GM21825 (cell line): ENCODE data around the gene RBM19.

Source experiments
- ATAC-seq: cut with Tn5 transposase; IDR thresholded peaks from one replicate; pipeline ENCODE4 v1.9.1; 2021; ENCODE audit warnings: mild to moderate bottlenecking, moderate library complexity; ENCODE audit not compliant: unreplicated experiment

Gene RBM19

DNA sequence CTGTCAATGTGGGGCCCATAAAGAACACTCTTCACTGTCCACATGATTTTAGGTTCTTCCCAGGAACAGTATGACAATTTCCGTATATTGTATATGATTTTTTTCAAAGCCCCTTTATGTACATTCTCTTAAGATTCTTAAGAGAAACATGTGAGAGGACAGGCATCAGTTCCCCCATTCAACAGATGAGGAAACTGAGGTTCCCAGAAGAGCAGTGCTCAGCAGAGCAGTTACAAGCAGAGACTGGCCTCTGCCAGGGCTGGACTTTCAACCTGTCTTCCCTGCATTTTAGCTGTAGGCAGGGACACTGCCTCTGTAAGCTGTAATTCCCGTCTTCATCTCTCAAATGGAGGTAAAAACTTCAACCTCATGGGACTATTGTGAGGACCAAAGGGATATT, 77.7 kb downstream of the RBM19 start:
- no peak for ATAC-seq

- ATAC-seq: no peak
Measured at GRCh38 chr12:113887906-113888305, 78.2 kb downstream of the RBM19 start.

DNA sequence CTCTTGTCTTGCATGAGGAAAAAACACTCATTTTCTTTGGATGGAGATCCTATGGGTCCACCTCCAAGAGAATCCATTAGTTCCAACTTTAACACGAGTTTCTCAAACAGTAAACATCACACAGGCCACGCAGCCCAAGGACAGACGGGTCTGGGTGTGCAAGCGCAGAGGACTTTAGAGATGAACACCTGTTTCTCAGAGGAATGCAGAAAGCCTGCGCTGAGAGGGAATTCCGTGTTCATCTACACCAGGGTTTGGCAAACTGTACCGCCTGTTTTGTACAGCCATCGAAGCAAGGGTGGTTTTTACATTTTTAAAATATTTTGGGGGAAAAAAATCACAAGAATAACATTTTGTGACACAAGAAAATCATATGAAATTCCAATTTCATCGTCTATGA, 79.4 kb downstream of the RBM19 start:
- ATAC-seq: no peak

GRCh38 chr12:113884392-113884791, 81.7 kb downstream of the RBM19 start:
- ATAC-seq: no peak

GRCh38 chr12:113882690-113883089, 83.4 kb downstream of the RBM19 start:
- no peak for ATAC-seq

- no peak for ATAC-seq
Measured at GRCh38 chr12:113880988-113881962, 84.8 kb downstream of the RBM19 start.

DNA sequence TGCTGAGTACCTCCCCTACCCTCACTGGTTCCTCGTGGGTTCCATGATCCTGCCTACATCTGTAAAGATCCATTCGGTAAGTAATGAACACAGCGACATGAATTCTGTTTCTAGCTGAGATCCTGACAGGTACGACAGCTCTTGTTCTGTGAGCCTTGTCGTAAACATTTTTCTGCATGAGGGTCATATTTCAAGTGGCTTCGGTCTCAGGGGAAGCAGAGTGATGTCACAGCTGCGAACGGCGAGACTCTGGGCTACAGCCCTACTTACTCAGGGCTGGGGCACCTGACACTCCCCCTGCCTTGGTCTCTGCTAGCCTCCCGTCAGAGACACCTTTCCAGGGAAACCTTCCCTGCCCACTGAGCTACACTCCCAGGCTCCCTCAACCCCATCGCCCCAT, 85.8 kb downstream of the RBM19 start:
- ATAC-seq: no peak

DNA sequence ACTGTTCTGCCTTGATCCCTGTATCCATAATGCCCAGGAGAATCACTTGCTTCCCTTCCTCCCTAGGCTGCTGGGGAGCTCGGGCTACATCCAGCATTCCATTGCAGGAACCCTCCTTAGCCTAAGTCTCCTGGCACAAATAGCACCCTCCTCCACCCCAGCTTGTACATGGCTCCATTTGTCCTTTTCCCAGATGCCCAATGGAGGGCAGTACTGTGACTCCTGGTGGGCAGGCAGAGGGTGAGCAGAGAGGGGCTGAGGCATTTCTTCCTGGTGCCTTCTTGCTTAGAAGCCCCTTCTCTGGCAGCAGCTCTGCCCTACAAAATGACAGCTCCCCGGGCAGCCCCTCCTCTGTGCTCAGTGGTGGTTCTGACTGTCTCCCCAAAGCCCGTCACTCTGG, 86.5 kb downstream of the RBM19 start:
- no peak for ATAC-seq

DNA sequence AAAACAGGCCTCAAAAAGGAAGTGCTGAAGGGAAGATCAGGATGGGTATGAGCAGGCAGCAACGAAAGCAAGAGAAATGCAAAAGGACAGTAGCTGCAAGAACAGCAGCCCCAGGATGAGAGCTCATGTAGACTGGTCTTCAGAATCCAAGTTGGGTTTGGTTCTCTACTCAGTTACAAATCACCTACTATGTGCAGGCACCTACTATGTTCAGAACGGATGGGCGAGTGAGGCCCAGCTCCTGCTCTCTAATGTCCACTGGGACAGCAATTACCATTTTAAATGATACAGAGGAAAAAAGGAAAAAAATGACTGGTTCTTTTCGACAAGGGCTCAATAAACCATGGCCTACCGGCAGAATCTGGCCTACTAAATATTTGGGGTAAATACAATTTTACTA, 88.5 kb downstream of the RBM19 start:
- no peak for ATAC-seq

GRCh38 chr12:113876160-113876559, 90.0 kb downstream of the RBM19 start:
- no peak for ATAC-seq

DNA sequence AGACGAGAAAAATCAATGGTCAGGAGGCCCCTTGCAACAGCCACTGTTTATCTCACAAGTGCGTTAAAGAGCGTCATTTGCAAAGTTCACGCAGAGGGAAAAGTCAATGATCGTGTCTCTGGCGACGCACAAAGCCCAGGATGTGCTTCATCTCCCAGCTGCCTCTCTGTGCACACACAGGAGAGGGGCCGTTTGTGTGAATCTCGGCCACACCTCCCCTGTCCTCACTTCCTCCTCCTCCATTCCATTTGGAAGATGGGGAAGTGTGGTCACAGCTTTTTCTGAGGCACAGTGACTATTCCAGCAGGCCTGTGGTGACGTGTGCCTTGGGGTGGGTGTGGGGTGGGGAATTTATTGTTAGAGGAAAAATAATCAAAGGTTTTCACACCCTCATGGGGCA, 90.4 kb downstream of the RBM19 start:
- no peak for ATAC-seq

- no peak for ATAC-seq
Measured at GRCh38 chr12:113874999-113875561, 91.0 kb downstream of the RBM19 start.

DNA sequence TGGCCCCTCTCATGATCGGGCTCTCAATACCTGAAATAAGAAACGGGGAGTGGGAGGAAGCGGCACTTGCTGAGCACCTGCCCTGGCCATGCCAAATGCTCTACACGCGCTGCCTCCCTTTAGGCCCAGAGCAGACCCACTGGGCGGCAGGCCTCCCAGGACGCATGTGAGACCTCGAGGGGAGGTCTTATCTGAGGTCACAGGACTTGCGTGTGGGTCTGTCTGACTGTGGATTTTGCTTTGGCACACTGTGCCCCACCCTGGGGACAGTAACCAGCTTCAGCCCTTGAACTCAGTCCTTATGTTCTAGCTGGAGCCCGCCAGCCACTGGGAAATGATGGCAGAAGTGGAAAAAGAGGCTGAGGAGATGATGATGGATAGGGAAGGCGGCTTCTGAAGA, 91.8 kb downstream of the RBM19 start:
- no peak for ATAC-seq

DNA sequence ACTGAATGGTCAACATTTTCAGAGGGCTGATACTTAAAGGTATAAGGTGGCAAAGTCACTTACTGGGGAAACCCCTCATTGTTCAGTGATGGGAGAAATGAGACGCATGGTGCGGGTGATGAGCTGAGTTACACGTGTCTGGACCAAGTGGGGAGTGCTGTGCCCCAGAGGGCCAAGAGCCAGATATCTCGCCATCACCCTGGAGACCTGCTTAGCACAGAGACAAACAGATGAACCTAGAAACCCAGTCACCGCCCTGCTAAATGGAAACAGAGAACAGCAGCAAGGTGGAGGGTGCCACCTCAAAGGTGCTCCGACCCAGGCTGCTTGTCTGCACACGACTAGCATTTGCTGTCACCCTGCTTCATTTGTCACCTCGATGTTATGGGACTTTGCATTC, 92.4 kb downstream of the RBM19 start:
- no peak for ATAC-seq

- no peak for ATAC-seq
Measured at GRCh38 chr12:113870890-113871289, 95.2 kb downstream of the RBM19 start.

- ATAC-seq: no peak
Measured at GRCh38 chr12:113870035-113870434, 96.1 kb downstream of the RBM19 start.

DNA sequence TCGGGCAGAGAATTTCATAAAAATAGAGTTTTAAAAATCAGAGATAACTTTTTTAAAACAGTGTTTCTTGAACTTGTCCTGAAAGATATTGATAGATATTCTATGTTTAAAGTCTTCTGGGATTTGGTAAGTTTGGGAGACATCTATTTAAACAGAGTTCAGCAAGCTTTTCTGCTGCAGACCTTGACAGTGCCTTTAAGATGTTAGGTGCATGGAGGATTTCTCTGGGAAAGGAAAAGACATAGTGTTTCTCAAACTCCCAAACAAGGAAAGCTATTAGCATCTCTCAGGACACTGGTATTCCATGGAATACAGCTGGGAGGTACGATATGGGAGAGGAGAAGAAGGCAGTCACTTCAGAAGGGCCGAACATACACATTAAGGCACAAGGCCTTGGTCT, 97.8 kb downstream of the RBM19 start:
- ATAC-seq: no peak

GRCh38 chr12:113867258-113867657, 98.9 kb downstream of the RBM19 start:
- ATAC-seq: no peak

- ATAC-seq: no peak
Measured at GRCh38 chr12:113866496-113866895, 99.6 kb downstream of the RBM19 start.

GRCh38 chr12:113863455-113863845, 102.7 kb downstream of the RBM19 start:
- no peak for ATAC-seq

DNA sequence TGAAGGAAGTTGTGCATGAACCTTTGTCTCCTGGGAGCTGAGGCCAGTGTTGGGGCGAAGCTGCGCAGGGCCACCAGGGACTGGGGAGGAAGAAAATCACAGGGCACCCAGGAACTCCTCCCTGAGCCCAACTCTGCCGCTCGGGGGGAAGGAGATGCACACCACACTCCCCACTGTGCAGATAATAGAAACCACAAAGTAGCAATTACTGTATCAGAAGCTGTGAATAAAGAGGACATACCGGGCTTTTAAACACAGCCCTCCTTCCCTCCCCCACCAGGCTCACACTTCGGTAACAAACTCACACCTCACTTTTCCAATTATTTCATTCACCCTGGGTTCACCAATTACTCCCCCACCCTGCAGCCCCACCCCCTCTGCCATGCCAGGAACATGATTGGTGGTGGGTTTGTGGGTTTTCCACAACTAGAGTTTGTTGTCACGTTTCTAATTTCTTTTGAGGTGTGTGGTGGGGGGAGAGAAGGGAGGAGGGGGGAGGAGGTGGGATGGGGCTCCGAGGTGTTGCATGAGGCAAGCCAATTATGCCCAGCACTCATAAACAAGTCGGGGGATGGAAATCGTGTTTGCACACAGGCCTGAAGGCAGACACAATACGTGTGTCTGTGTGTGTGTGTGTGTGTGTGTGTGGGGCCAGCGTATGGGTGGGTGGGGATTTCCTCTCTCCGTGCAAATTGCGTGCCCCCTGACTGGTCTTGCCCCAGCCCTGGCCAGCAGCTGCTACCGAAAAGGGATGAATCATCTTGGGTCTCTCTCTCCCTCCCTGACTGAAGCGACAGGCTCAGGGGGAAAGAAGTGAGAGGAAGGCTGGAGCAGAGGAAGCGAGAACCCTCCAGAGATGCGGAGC, 103.3 kb downstream of the RBM19 start:
- no peak for ATAC-seq
